Measurements from ENCODE around the gene CPNE8. TPM values are rescaled to one million over a fixed set of nuclear protein-coding genes. Genes with fewer than 3 reads are reported as not detected.
"Not testable (repeated sequence)": the region's sequence is repeated elsewhere in the genome, so short reads cannot be mapped to it uniquely, and the experiment has no call there.

CPNE8 gene
- total RNA-seq, 1 donor from 2014 or later, result 6.7 TPM

- not testable (repeated sequence) for DNase-seq (ENCODE audit: low spot score)
Measured at GRCh38 chr12:38742496-38742895, 162.9 kb downstream of the CPNE8 start.

DNA sequence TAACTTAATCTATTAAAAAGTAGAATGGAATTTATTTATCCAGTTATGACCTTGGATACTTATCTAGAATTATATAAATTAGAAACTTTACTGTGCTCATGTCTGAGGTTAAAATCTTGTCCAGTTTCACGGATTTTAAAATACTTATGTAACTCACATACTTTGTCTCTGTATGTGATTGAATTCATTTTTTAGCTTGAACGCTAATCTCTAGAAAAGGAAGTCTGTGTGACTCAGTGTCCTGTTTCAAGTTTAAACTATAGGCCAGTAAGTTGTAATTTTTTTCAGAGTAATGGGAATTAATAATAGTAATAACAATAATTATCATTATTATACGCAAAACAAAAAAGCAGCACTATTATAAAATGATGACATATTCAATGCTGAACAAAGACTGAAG is 168.6 kb downstream of the CPNE8 start:
- DNase-seq (ENCODE audit: low spot score), result no peak

DNA sequence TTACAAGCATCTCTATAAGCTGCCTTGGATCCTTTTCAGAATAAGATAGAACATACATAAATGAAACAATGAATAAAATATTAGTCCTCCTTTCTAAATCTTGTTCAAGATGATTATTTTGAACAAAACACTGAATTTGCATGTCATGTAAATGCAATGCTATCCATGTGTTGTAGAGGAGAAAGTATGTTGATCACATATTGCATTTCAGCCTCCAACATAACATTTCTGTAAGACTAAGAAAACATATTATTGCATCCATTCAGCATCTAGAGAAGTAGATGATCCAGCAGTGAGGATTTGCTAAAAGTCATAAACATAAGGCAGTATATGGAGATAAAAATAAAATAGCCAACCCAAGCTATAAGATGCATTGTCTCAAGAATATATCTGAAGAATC is 172.6 kb downstream of the CPNE8 start:
- no peak for DNase-seq (ENCODE audit: low spot score)

DNA sequence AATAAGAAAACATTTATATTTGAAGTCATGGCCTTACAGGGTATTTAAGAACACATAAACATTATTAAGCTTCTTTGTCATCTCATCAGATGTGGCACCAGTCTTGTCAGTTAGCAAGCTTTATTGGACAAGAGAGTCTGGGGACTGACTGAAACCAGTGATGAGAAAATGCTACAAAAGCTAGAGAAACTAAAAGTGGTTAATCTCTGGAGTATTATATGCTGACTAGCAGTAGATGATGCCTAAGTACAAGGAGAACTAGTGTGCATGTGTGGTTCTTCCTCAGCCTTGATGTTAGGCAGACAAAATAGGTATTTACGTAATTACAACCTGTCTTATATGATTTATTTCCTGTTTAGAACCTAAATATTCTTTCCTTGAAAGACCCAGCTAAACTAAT is 176.5 kb downstream of the CPNE8 start:
- no peak for DNase-seq (ENCODE audit: low spot score)

DNA sequence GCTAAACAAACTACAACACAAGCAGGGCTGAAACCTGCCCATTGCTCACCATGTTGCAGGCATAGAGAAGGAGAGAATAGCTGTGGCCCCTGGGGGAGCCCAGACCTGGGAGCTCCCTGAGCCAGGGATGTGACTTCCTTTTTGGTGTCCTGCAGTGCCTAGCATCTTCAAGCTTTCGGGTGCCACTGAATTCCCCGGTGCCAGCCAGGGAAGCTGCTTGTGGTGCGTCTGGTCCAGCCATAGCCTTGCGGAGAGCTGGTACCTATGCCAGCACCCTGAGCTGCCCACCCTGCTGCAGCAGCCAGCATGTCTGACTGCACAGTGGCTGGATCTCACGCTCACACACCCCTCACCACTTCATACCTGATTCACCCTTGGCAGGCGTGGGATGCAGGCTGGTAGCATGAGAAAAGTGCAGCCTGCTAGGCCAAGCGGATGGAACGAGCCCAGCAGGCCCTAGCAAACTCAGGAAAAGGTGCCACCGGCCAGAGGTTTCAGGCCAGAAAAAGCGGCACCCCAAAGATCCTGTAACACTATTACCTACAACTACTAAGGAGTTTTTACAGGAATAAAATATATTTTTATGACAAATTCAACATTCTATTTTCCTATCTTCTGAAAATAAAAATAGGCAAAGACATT is 183.7 kb downstream of the CPNE8 start:
- DNase-seq (ENCODE audit: low spot score), result no peak

- DNase-seq (ENCODE audit: low spot score), result no peak
Measured at GRCh38 chr12:38720661-38721060, 184.7 kb downstream of the CPNE8 start.

DNA sequence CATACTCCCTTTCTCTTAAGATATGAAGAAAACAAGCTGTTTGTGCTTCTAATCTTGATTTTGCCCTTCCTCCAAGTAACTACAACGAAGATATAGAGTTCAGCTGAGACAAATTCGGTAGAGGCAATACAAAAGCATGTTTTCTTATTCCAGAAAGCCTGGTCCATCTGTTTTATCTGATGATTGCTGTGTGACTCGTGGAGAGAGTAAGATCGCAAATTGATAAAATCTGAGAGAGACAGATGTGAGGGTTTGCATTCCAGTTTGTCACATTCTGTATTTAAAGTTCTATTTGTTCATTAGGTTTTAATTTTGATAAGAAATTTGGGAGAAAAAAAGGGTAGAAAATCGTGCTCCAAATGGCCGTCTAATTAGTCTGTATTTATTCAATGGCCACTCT is 192.1 kb downstream of the CPNE8 start:
- no peak for DNase-seq (ENCODE audit: low spot score)

DNA sequence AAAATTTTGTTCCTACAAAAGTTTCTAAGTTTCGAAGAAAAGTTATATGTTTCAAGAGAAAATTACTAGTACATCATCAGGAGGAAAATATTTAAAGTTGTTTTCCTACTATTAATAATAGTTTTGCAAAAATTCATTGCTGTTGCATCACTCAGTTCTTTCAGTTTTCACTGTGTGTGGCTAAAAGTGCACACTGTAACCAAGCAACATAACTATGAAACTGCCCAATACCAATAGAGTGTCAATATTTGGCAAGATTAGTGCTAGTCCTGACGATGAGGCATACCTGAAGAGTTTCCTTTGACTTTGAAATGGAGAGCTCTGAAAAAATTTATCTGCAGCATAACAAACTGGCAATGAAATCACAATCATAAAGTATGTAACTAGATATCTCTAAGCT is 194.3 kb downstream of the CPNE8 start:
- no peak for DNase-seq (ENCODE audit: low spot score)

DNA sequence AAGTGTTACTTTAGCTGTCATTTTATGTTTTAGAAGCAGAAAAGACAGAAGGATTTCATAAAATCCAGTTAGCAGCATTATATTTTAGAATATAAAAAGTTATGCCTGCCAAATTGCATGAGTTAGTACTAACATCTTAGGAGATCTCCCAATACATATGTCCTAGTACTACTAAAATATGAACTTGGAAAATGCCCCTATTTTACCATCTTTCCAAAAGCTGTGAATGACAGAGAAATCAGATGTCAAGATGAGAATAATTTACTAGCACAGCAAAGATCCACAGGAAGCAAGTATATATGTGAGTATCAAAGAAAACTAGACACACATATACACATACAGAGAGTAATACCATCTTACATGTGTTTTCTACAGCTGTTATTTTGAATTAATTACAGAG is 196.9 kb downstream of the CPNE8 start:
- no peak for DNase-seq (ENCODE audit: low spot score)

GRCh38 chr12:38707648-38708047 is 197.7 kb downstream of the CPNE8 start:
- no peak for DNase-seq (ENCODE audit: low spot score)

DNA sequence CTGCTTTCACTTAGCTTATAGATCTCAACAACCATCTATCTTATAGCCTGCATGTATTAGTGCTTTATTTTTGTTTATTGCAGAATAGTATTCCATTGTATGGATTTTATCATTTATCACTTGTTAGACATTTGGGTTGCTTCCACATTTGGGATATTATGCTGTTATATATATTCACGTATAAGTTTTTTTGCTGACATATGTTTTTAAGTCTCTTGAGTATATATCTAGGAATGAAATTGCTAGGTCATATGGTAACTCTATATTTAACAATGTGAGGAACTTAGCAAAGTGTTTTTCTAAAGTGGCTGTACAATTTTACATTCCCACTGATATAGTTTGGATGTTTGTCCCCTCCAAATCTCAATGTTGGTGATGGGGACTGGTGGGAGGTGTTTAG is 208.1 kb downstream of the CPNE8 start:
- no peak for DNase-seq (ENCODE audit: low spot score)

- DNase-seq (ENCODE audit: low spot score), result no peak
Measured at GRCh38 chr12:38695057-38695456, 210.3 kb downstream of the CPNE8 start.

- DNase-seq (ENCODE audit: low spot score), result no peak
Measured at GRCh38 chr12:38691164-38691563, 214.2 kb downstream of the CPNE8 start.

DNA sequence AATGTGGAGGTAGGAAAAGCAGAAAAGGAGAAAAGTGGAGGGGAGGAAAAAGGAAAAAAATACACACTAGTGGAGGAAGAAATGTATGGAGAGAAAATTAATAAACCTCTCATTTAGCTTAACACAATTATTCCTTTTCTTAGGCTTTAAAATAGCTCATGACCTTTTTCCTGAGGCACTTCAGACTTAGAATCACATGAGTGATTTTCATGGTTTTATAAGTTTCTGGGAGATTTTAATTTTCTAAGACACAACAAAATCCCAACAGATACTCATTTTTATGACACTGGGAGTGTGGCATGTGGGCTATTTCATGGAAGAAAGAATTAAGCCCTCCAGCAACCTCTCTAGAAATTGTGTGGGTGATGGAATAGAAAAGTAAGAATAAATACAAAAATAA is 214.7 kb downstream of the CPNE8 start:
- DNase-seq (ENCODE audit: low spot score), result no peak

GRCh38 chr12:38689704-38690103 is 215.7 kb downstream of the CPNE8 start:
- DNase-seq (ENCODE audit: low spot score), result no peak

DNA sequence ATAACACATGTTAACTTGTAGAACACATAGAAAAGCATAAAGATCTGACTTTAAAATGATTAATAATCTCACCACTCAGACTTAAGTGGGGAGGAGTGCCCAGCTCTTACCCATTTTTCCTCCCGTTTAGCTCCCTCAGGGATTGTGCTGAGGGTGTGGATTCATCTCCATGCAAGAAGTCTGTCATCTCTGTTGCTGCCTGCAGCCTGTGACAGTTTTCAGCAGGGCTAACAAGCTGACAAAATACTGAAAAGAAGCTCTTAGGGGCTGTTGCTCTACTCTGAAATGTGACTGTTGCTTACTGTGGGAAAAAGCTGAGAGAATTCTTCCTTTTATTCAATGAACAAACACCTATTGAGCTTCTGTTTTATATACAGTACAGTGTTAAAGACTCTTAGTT is 216.2 kb downstream of the CPNE8 start:
- DNase-seq (ENCODE audit: low spot score), result no peak

DNA sequence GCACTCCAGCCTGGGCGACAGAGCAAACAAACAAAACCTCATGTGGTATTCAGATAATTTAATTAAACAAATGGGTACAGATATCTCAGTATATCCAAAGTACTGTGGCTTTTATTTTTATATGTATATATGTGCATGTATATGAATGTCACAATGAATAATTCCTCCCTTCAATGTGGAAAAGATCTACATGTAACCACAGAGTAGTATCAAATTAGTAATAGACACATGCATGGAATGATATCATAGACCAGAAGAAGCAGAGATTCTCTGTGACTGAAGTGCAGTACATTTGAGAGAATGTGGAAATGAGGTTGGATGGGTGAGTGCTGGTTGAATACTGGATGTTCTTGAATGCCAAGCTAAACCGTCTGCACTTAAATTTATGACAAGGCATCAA is 222.9 kb downstream of the CPNE8 start:
- no peak for DNase-seq (ENCODE audit: low spot score)

DNA sequence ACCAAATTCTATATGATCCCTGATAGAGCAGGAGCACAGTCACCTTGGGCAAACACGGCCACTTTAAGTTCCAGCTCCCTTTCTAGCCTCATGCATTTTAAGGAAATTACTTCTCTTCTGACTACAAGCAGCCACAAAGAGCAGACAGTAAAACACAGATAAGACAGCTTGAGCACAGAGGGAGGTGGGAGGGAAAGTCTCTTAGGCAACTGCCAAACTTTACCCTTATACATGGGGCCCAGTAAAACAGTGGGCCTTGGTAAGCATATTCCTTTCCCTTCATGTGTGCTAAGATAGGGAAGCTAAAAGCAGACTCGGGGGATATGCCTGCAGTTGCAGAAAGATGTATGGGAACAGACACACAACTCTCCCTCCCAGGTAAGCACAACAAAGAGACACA is 235.9 kb downstream of the CPNE8 start:
- peak; percentile 86 for DNase-seq (ENCODE audit: low spot score)

DNA sequence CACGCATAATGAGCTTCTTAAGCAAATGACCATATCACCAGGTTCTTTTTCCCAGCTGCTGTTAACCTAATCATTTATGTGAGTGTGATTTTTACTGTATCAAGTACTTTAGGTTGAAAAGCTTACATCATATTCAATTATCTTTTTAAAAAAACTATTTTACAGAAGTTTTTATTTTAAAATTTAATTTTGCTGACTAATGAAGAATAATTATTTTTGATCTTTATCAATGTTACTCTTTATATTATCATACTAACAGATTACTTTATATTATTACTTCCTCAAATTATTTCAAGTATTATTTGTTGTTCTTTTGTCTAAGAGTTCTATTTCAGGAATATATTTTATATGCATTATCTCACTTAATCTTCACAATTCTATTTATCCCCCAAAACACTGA is 236.3 kb downstream of the CPNE8 start:
- DNase-seq (ENCODE audit: low spot score), result no peak

DNA sequence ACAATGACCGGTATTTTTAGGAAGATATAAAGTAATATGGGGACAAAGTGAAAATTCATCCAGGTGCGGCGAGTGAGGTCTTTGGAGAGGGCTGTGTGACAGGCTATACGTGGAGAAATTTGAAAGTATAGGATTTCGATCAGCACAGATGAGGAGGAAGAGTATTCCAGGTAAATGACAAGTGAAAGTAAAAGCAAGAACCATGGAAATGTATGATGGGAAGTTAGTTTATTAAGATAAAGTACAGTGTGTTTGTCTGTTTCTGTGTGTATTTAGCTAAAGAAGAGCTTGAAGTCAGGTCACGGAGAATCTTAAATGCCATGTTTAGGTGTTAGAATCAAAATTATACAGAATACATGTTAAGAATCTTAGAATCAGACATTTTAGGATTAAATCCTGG is 239.0 kb downstream of the CPNE8 start:
- no peak for DNase-seq (ENCODE audit: low spot score)

DNA sequence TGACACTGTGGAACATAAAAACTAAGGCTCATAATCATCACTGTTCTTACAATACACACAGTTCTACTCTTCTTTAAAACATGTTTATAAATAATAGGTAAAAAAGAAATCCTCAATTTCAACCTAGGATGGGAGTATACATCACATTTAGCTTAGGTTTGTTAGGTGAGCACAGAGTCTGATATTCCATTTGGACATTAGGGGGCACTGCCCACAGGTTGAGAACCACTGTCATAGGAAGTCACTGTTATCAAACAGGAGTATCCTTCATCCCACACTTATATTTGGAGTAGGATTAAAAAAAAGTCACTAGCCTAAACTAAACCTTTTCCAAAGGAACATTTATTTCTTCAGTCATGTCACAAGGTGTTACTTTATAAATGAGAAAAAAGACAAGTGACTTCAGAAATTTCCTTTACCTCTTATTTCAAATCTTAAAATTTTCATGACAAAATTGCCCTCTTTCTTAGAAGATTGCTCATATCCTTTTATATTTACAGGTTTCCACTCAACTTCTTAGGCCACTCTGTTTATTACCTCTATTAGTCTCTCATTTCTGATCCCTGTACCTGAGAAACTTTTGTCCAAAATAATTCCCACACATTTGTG is 240.6 kb downstream of the CPNE8 start:
- DNase-seq (ENCODE audit: low spot score), result peak; percentile 3

DNA sequence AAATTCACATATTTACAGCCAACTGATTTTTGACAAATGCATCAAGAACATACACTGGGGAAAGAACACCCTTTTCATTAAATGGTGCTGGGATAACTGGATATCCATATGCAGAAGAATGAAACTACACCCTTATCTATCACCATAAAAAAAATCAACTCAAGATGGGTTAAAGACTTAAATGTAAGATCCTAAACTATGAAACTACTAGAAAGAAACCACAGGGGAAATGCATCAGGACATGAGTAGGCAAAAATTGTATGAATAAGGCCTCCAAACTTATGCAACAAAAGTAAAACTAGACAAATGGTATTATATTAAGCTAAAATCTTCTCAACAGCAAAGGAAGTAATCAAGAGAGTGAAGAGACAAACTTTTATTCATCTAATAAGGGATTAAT is 242.6 kb downstream of the CPNE8 start:
- DNase-seq (ENCODE audit: low spot score), result no peak

- no peak for DNase-seq (ENCODE audit: low spot score)
Measured at GRCh38 chr12:38653650-38654049, 251.7 kb downstream of the CPNE8 start.

DNA sequence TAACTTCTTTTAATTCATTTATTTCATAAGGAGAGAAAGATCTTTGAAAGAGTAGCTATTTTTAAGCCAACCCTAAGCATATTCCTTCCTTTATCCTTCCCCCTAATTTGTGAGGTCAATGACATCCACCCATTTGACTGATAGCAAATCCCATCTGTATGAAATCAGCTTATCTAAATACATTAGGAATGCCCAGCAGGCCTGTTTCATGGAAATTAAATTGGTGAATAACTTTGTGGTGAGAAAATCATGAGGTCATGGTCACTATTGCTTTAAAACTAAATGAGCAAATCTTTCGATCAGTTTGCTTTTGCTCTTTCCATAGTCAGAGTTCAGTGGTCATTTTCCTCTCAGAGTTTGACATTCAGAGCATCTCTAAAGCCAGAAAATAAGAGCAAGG is 256.6 kb downstream of the CPNE8 start:
- DNase-seq (ENCODE audit: low spot score), result no peak

Data from umbilical cord (tissue), 2 donors.